Spleen (tissue), 11 donors: ENCODE measurements around the gene SCYL1. TPM values are rescaled to one million over a fixed set of nuclear protein-coding genes. Genes with fewer than 3 reads are reported as not detected.

Experiments used
- DNase-seq: peaks from one replicate; pipeline ENCODE4 v3.0.0-alpha.2; 2020
- H3K27ac ChIP-seq, 8 donors: fragments of 200-600 bp; sonication (generic) in 7 of 8; 1 replicate in 4 of 8; 2 replicates in 4 of 8; pipeline versions ENCODE4 v1.5.0 to v1.8.0; 2016 to 2021; ENCODE audit warnings: inconsistent platforms in 4 of 8, mild to moderate bottlenecking in 4 of 8, moderate library complexity in 1 of 8
- H3K27me3 ChIP-seq, 7 donors: fragments of 200-600 bp; sonication (generic) in 6 of 7; replicated peaks in 1 of 7; 1 replicate in 4 of 7; 2 replicates in 3 of 7; pipeline versions ENCODE4 v1.5.0 to v1.8.0; 2016 to 2021; ENCODE audit warnings: inconsistent platforms in 3 of 7, mild to moderate bottlenecking in 1 of 7
- H3K36me3 ChIP-seq, 6 donors: fragments of 200-600 bp; sonication (generic) in 5 of 6; 1 replicate in 4 of 6; 2 replicates in 2 of 6; pipeline versions ENCODE4 v1.5.0 to v1.8.0; 2016 to 2021; ENCODE audit warnings: inconsistent platforms in 2 of 6
- H3K4me1 ChIP-seq, 6 donors: fragments of 200-600 bp; sonication (generic) in 5 of 6; 1 replicate in 3 of 6; 2 replicates in 3 of 6; pipeline versions ENCODE4 v1.5.0 to v1.8.0; 2016 to 2021; ENCODE audit warnings: inconsistent platforms in 3 of 6
- H3K4me3 ChIP-seq, 8 donors: fragments of 200-600 bp; sonication (generic) in 7 of 8; 1 replicate in 4 of 8; 2 replicates in 4 of 8; pipeline versions ENCODE4 v1.5.0 to v1.8.0; 2016 to 2021; ENCODE audit warnings: inconsistent platforms in 4 of 8, mild to moderate bottlenecking in 4 of 8, moderate library complexity in 2 of 8
- H3K9me3 ChIP-seq, 8 donors: fragments of 200-600 bp; sonication (generic) in 7 of 8; 1 replicate in 4 of 8; 2 replicates in 4 of 8; pipeline versions ENCODE4 v1.5.0 to v1.8.0; 2016 to 2021; ENCODE audit warnings: inconsistent platforms in 4 of 8
- POLR2A ChIP-seq, 3 donors: fragments of 450-650 bp; IDR thresholded peaks; one replicate each; pipeline ENCODE4 v1.5.1; 2017; ENCODE audit warnings: antibody characterized with exemption in 3 of 3, mild to moderate bottlenecking in 1 of 3
- POLR2AphosphoS5 ChIP-seq, 3 donors: sonication (generic); formaldehyde crosslinking; IDR thresholded peaks; one replicate each; pipeline ENCODE4 v1.5.1; 2017; ENCODE audit warnings: antibody characterized with exemption in 3 of 3
- WGBS, 5 donors: extraction: QIAGEN DNeasy Blood & Tissue Kit in 3 of 5; methylation state at CpG; one replicate each; pipeline versions ENCODE4 v1.1.5 to v1.1.7; 2013 to 2018; 5-methylcytosine and 5-hydroxymethylcytosine counted together
- intact Hi-C: fragments of 100-400 bp; cut with DNase I; formaldehyde crosslinking; loops from one replicate; pipeline ENCODE4 v1.15.0; 2023; ENCODE audit warnings: low total_unique reads
- polyA plus RNA-seq, 3 donors: library from polyadenylated mRNA; stranded (reverse); fragments of 200-250 nt; gene quantifications; one replicate each; pipeline ENCODE4 v1.2.1, GENCODE V29; 2013
- total RNA-seq, 7 donors: library from RNA; depleted of rRNA in 3 of 7; stranded (reverse); fragments of >200 nt in 3 of 7; fragmentation: NEBNext Ultra II Directional in 4 of 7; extraction: Animal tissue kit (Norgen Biotek cat#: 25700) in 4 of 7; gene quantifications; one replicate each; pipeline versions ENCODE4 v1.1.0 to v1.2.1, GENCODE V29; 2016 to 2021
- TF ChIP-seq, protein P1 (sequence below), 11 experiments: fragments of 200-600 bp in 7 of 11; fragments of 450-650 bp in 4 of 11; sonication (generic) in 4 of 11; IDR thresholded peaks in 8 of 11; conservative IDR thresholded peaks in 3 of 11; 1 replicate in 7 of 11; 2 replicates in 4 of 11; pipeline versions ENCODE4 v1.4.0 to v1.8.0; 2016 to 2021; ENCODE audit warnings: antibody characterized with exemption in 11 of 11, inconsistent platforms in 4 of 11, mild to moderate bottlenecking in 1 of 11
- donor health status: healthy with polysubstance abuse.
- donor health status: DM: no; HTN: no; CAD: no; lungs with moderate emphysema.
- donor health status: DM: no; HTN: no; CAD: no.
- donor health status: Bipolar disorder and iron deficiency.
- donor health status: healthy.
- donor health status: DM: no; HTN: no; CAD: no.
- donor health status: DM: yes; HTN: yes; CAD: no.

Gene SCYL1
- total and polyA plus RNA-seq, 10 donors = 52.4 to 125 (median 74.8) TPM

DNA sequence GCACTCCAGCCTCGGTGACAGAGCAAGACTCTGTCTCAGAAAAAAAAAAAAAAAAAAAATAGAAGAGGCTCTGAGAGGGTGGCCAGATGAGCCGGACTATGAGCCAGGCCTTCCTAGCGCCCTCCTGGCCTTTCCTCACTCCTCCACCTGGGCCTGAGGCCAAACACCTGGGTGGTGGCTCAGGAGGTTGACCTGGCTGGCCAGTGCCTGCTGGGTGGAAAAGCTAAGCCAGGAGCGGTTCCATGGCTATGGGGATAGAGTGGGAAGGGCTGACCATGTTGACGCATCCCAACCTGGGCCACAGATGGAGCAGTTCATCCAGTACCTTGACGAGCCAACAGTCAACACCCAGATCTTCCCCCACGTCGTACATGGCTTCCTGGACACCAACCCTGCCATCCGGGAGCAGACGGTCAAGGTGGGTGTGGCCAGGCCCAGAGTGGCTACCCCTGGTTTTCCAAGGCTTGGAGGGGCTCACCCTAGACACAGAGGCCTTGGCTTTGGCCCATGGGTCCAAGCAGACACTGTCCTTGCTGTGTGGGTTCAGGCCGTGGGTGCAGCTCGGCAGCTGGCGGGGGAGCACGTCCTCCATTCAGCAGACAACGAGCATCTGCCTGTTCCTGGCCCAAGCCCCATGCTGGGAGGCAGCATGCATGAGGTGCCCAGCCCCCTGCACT is 7.6 kb downstream of the SCYL1 start:
- intact Hi-C loops = no loop called here
- peaks cover 0 to 100% (median 64%) of the 10 kb centered on the region in 6 donors for H3K36me3 ChIP-seq
- no peak overlapping the region for H3K4me3 ChIP-seq
- H3K27me3 ChIP-seq = no peaks in the 10 kb centered on the region
- 86 to 91% (median 87%) methylated on average over 7 to 15 of the region's 15 CpGs for WGBS, 5 donors
- TF ChIP-seq POLR2A (IDR thresholded peaks at IDR 0.05) (no peak), POLR2AphosphoS5 (IDR thresholded peaks at IDR 0.05) (peak in 1 of 3 donors; percentile 68)
- TF ChIP-seq, protein P1, sequence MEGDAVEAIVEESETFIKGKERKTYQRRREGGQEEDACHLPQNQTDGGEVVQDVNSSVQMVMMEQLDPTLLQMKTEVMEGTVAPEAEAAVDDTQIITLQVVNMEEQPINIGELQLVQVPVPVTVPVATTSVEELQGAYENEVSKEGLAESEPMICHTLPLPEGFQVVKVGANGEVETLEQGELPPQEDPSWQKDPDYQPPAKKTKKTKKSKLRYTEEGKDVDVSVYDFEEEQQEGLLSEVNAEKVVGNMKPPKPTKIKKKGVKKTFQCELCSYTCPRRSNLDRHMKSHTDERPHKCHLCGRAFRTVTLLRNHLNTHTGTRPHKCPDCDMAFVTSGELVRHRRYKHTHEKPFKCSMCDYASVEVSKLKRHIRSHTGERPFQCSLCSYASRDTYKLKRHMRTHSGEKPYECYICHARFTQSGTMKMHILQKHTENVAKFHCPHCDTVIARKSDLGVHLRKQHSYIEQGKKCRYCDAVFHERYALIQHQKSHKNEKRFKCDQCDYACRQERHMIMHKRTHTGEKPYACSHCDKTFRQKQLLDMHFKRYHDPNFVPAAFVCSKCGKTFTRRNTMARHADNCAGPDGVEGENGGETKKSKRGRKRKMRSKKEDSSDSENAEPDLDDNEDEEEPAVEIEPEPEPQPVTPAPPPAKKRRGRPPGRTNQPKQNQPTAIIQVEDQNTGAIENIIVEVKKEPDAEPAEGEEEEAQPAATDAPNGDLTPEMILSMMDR (IDR thresholded peaks at IDR 0.05 in 8 of 11, conservative IDR thresholded peaks at IDR 0.05 in 3 of 11) = no peak
- peaks cover 7 to 40% (median 27%) of the 10 kb centered on the region in 6 donors for H3K4me1 ChIP-seq
- no peak for DNase-seq
- H3K9me3 ChIP-seq = no peaks in the 10 kb centered on the region
- no peak overlapping the region for H3K27ac ChIP-seq

DNA sequence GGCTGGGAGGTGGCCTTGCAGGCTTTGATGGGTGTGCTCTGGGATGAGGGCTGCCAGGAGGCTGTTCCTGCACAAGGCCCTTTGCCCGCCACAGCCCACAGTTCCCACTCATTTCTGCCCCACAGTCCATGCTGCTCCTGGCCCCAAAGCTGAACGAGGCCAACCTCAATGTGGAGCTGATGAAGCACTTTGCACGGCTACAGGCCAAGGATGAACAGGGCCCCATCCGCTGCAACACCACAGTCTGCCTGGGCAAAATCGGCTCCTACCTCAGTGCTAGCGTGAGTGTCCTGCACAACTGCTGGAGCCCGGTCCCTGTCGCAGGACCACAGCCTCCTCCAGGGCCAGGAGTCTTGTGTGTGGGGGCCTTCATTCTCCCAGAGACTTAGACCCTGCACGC is 10.2 kb downstream of the SCYL1 start:
- 85 to 94% (median 92%) methylated on average over 2 to 9 of the region's 9 CpGs; no CpG with 5 or more reads in 1 of the 5 donors for WGBS, 5 donors
- H3K36me3 ChIP-seq = peaks cover 0 to 96% (median 70%) of the 10 kb centered on the region in 6 donors
- no peak overlapping the region for H3K27ac ChIP-seq
- intact Hi-C loops = no loop called here
- no peaks in the 10 kb centered on the region for H3K27me3 ChIP-seq
- peaks cover 7 to 41% (median 28%) of the 10 kb centered on the region in 6 donors for H3K4me1 ChIP-seq
- no peak for DNase-seq
- no peak overlapping the region for H3K4me3 ChIP-seq
- TF ChIP-seq POLR2A (IDR thresholded peaks at IDR 0.05) = no peak
- TF ChIP-seq POLR2AphosphoS5 (IDR thresholded peaks at IDR 0.05) = peak in 1 of 3 donors; percentile 50
- TF ChIP-seq, protein P1 (IDR thresholded peaks at IDR 0.05 in 8 of 11, conservative IDR thresholded peaks at IDR 0.05 in 3 of 11) = no peak
- H3K9me3 ChIP-seq = no peaks in the 10 kb centered on the region

DNA sequence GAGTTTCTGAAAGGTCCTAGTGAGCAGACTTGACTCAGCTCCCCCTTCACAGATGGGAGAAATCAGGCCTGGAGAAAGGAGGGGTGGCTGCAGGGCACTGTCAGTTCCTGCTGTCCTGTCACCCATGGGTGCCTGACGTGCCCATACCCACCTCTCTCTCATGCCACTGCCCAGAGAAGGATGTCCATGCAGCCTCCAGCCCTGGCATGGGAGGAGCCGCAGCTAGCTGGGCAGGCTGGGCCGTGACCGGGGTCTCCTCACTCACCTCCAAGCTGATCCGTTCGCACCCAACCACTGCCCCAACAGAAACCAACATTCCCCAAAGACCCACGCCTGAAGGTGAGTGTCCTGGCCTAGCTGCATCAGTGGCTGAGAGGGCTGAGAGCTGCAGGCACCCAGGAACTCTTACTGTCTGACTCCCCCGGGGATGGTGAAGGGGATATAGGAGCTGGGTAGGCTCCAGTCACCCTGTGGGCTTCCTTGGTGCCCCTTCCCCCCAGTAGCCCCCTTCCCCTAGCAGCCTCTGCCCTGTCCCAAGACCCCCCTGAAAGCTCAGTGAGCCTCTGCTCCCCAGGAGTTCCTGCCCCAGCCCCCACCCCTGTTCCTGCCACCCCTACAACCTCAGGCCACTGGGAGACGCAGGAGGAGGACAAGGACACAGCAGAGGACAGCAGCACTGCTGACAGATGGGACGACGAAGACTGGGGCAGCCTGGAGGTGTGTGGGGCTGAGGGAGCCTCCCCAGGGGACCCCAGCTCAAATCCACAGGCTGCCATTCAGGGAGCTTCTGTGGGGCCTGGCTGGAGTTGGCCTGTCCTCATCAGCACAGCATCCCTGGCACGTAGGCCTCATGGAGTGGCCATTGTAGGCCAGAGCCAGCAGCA is 11.8 kb downstream of the SCYL1 start:
- H3K4me3 ChIP-seq = no peak overlapping the region

More for the DNA sequence above, 11.8 kb downstream of the SCYL1 start:
- peaks cover 0 to 81% (median 56%) of the 10 kb centered on the region in 6 donors for H3K36me3 ChIP-seq
- H3K27me3 ChIP-seq = no peaks in the 10 kb centered on the region
- WGBS, 5 donors = 83 to 97% (median 88%) methylated on average over 7 to 12 of the region's 12 CpGs
- peak overlapping the region in 2 of 8 donors; percentile 92 to 96 for H3K27ac ChIP-seq
- intact Hi-C loops = no loop called here
- no peak for DNase-seq
- TF ChIP-seq, protein P1 (IDR thresholded peaks at IDR 0.05 in 8 of 11, conservative IDR thresholded peaks at IDR 0.05 in 3 of 11) = no peak
- TF ChIP-seq POLR2AphosphoS5 (IDR thresholded peaks at IDR 0.05) (peak in 2 of 3 donors; percentile 3 to 40), POLR2A (IDR thresholded peaks at IDR 0.05) (no peak)
- no peaks in the 10 kb centered on the region for H3K9me3 ChIP-seq
- H3K4me1 ChIP-seq = peaks cover 7 to 54% (median 37%) of the 10 kb centered on the region in 6 donors
